IPS-15b (cell line): ENCODE data around the gene KLHL35.

ENCODE experiments used
- H3K27me3 ChIP-seq: one replicate; pipeline ENCODE4 v1.6.1; 2013; ENCODE audit warnings: low read length; ENCODE audit not compliant: control insufficient read depth, insufficient read depth
- H3K36me3 ChIP-seq: one replicate; pipeline ENCODE4 v1.6.1; 2013; ENCODE audit warnings: low read length; ENCODE audit not compliant: control insufficient read depth, insufficient read depth
- H3K4me1 ChIP-seq: one replicate; pipeline ENCODE4 v1.6.1; 2013; ENCODE audit warnings: mild to moderate bottlenecking, low read length; ENCODE audit not compliant: control insufficient read depth, insufficient read depth
- H3K4me3 ChIP-seq: one replicate; pipeline ENCODE4 v1.5.1; 2013; ENCODE audit warnings: low read depth, low read length
- H3K9ac ChIP-seq: one replicate; pipeline ENCODE4 v1.6.1; 2013; ENCODE audit warnings: low read depth, mild to moderate bottlenecking, low read length
- H3K9me3 ChIP-seq: one replicate; pipeline ENCODE4 v1.6.1; 2013; ENCODE audit warnings: mild to moderate bottlenecking, low read length; ENCODE audit not compliant: control insufficient read depth, insufficient read depth

KLHL35 gene

GRCh38 chr11:75449271-75449670 lies 16.3 kb upstream of the KLHL35 start:
- Histone ChIP-seq H3K4me3 (no peak overlapping the region), H3K9ac (no peak overlapping the region), H3K9me3 (no peaks in the 10 kb centered on the region), H3K27me3 (no peaks in the 10 kb centered on the region), H3K4me1 (no peaks in the 10 kb centered on the region), H3K36me3 (no peaks in the 10 kb centered on the region)

GRCh38 chr11:75447415-75447814 lies 14.4 kb upstream of the KLHL35 start:
- Histone ChIP-seq H3K9ac (no peak overlapping the region), H3K9me3 (no peaks in the 10 kb centered on the region), H3K4me1 (no peaks in the 10 kb centered on the region), H3K4me3 (no peak overlapping the region), H3K36me3 (no peaks in the 10 kb centered on the region), H3K27me3 (no peaks in the 10 kb centered on the region)

- no peak overlapping the region for H3K4me3 ChIP-seq
- no peak overlapping the region for H3K9ac ChIP-seq
- no peaks in the 10 kb centered on the region for H3K9me3 ChIP-seq
- H3K27me3 ChIP-seq: no peaks in the 10 kb centered on the region
- H3K4me1 ChIP-seq: no peaks in the 10 kb centered on the region
- peaks cover 3% of the 10 kb centered on the region for H3K36me3 ChIP-seq
Observed at GRCh38 chr11:75445315-75445953, 12.4 kb upstream of the KLHL35 start.

- Histone ChIP-seq H3K36me3 (peaks cover 3% of the 10 kb centered on the region), H3K9me3 (no peaks in the 10 kb centered on the region), H3K27me3 (no peaks in the 10 kb centered on the region), H3K9ac (no peak overlapping the region), H3K4me1 (no peaks in the 10 kb centered on the region), H3K4me3 (no peak overlapping the region)
Observed at GRCh38 chr11:75443043-75443442, 10.0 kb upstream of the KLHL35 start.

GRCh38 chr11:75442161-75442885 lies 9.3 kb upstream of the KLHL35 start:
- Histone ChIP-seq H3K9me3 (no peaks in the 10 kb centered on the region), H3K27me3 (no peaks in the 10 kb centered on the region), H3K36me3 (peaks cover 3% of the 10 kb centered on the region), H3K4me1 (no peaks in the 10 kb centered on the region), H3K9ac (no peak overlapping the region), H3K4me3 (no peak overlapping the region)

- Histone ChIP-seq H3K9ac (no peak overlapping the region), H3K36me3 (peaks cover 4% of the 10 kb centered on the region), H3K27me3 (no peaks in the 10 kb centered on the region), H3K9me3 (no peaks in the 10 kb centered on the region), H3K4me1 (no peaks in the 10 kb centered on the region), H3K4me3 (no peak overlapping the region)
Observed at GRCh38 chr11:75441804-75442132, 8.8 kb upstream of the KLHL35 start.

GRCh38 chr11:75440960-75441803 lies 8.2 kb upstream of the KLHL35 start:
- Histone ChIP-seq H3K9me3 (no peaks in the 10 kb centered on the region), H3K36me3 (peaks cover 7% of the 10 kb centered on the region), H3K9ac (no peak overlapping the region), H3K4me3 (no peak overlapping the region), H3K4me1 (no peaks in the 10 kb centered on the region), H3K27me3 (no peaks in the 10 kb centered on the region)

GRCh38 chr11:75439495-75440120 lies 6.6 kb upstream of the KLHL35 start:
- H3K9me3 ChIP-seq: no peaks in the 10 kb centered on the region
- H3K27me3 ChIP-seq: no peaks in the 10 kb centered on the region
- H3K4me3 ChIP-seq: no peak overlapping the region
- no peak overlapping the region for H3K9ac ChIP-seq
- no peaks in the 10 kb centered on the region for H3K4me1 ChIP-seq
- H3K36me3 ChIP-seq: peaks cover 7% of the 10 kb centered on the region

GRCh38 chr11:75439026-75439425 lies 6.0 kb upstream of the KLHL35 start:
- Histone ChIP-seq H3K9ac (no peak overlapping the region), H3K9me3 (no peaks in the 10 kb centered on the region), H3K27me3 (no peaks in the 10 kb centered on the region), H3K4me3 (no peak overlapping the region), H3K4me1 (no peaks in the 10 kb centered on the region), H3K36me3 (peaks cover 7% of the 10 kb centered on the region)

GRCh38 chr11:75437966-75438659 lies 5.1 kb upstream of the KLHL35 start:
- no peak overlapping the region for H3K9ac ChIP-seq
- peaks cover 9% of the 10 kb centered on the region for H3K27me3 ChIP-seq
- H3K36me3 ChIP-seq: peaks cover 7% of the 10 kb centered on the region
- H3K9me3 ChIP-seq: no peaks in the 10 kb centered on the region
- no peak overlapping the region for H3K4me3 ChIP-seq
- H3K4me1 ChIP-seq: peaks cover 3% of the 10 kb centered on the region

- Histone ChIP-seq H3K4me3 (no peak overlapping the region), H3K36me3 (peaks cover 7% of the 10 kb centered on the region), H3K9me3 (no peaks in the 10 kb centered on the region), H3K27me3 (peaks cover 22% of the 10 kb centered on the region), H3K4me1 (peaks cover 11% of the 10 kb centered on the region), H3K9ac (no peak overlapping the region)
Observed at GRCh38 chr11:75436806-75437205, 3.8 kb upstream of the KLHL35 start.
